IPS-11a (cell line): Measurements from ENCODE around the gene ATP8A1.
"Not testable (repeated sequence)": the region's sequence is repeated elsewhere in the genome, so short reads cannot be mapped to it uniquely, and the experiment has no call there.

Experiments used
- H3K4me3 ChIP-seq: one replicate; pipeline ENCODE4 v1.5.1; 2013; ENCODE audit warnings: low read depth, low read length, control low read depth

ATP8A1 gene

DNA sequence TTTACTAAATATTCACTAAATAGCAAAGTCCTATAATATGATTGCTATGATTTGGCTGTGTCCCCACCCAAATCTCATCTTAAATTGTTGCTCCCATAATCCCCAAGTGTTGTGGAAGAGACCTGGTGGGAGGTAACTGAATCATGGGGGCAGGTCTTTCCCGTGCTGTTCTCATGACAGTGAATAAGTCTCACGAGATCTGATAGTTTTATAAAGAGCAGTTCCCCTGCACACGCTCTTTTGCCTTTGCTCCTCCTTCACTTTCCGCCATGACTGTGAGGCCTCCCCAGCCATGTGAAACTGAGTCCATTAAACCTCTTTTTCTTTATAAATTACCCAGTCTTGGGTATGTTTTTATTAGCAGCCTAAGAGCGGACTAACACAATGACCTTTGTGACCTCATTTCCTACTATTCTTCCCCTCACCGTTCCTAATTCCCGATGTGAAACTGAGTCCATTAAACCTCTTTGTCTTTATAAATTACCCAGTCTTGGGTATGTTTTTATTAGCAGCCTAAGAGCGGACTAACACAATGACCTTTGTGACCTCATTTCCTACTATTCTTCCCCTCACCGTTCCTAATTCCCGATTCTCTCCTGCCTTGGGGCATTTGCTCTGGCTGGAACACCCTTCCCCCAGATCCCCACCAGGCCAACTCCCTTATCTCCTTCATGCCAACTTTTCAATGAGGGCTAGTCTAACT is 4.2 kb downstream of the ATP8A1 start:
- not testable (repeated sequence) for H3K4me3 ChIP-seq

DNA sequence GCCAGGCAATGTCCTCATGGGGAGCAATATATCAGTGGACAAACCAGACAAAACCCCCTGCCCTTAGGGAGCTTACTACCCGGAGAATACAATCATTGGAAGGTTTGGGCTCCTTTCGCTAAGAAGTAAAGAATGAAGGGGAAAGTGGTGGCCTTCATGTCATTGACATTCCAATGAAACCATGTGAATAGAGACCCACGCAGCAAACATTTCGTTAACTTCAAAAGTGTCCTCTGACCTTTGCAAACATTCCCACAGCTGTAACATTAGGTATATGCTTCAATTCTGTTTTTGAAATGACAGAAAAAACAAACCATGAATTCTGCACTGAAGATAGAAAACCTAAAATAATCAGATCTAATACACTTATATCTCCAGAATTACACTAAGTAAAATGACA is 7.0 kb downstream of the ATP8A1 start:
- no peak overlapping the region for H3K4me3 ChIP-seq

DNA sequence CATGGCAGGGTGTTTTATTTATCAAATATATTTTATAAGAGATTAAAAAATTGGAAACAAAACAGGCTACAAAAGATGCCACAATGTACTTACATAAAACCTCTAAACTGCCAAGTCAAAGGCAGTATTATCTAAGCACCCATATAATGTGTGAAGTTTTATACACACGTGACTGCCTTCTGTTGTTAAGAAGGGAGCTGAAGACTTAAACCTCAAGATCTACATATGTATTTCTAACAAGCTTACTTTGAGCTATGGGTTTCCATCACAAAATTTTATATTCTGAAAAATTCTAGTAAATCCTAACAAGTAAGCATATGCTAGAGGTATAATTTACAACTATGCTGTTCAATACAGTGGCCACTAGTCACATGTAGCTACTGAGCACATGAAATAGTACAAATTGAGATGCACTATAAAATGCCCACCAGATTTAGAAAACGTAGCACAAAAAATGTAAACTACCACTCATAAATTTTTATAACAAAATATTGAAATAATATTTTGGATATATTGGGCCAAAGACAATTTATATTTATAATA is 9.8 kb downstream of the ATP8A1 start:
- H3K4me3 ChIP-seq = no peak overlapping the region

DNA sequence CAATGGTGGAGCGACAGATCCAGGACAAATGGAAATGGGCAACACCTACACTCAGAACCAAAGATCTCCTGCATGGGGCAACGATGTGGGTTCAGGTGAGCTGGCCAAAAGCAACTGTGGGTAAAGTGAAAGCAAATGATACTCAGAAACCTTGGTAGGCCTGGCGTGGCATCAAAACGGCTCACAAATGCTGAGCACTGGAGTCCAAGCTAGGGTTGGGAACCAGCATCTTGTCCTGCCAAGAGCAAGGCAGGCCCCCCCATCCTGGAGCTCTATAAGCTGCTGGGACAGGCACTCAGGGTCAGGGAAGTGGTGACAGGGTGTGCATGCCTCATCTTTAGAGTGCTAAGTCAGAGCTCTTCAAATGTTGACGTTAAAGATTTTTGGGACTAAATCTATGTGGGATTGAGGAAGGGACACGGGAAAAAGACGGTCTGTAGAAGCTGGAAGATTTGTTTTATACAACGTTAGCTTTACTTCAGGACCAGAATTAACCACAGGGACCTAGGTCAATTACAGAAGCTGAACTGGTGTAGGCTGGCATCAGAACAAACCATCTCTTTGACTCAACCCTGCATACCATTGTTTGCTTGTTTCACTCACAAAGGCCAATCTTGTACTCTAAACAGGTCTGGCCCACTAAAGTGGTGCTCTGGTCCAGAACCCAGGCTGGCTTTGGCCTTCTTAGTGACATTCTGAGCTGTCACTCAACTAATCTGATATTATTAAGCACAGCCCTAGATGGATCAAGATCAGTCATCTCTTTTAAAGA is 10.7 kb downstream of the ATP8A1 start:
- no peak overlapping the region for H3K4me3 ChIP-seq

DNA sequence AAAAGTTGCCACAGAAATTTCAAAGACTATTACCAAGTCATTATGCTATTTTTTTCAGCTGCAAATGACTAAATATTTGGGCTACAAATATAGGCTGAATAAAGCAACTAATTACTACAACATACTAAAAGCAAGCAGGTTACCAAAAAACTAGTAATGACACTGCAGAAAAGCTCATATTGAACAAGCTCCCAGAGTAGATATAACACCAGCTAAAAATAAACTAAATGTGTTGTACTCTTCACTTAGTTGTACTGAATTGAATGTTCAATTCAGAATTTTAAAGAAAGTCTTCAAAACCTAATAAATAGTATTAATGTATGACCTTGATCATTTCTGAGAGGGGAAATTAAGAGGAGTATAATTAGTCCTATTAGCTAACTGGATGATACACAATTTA is 12.0 kb downstream of the ATP8A1 start:
- no peak overlapping the region for H3K4me3 ChIP-seq

DNA sequence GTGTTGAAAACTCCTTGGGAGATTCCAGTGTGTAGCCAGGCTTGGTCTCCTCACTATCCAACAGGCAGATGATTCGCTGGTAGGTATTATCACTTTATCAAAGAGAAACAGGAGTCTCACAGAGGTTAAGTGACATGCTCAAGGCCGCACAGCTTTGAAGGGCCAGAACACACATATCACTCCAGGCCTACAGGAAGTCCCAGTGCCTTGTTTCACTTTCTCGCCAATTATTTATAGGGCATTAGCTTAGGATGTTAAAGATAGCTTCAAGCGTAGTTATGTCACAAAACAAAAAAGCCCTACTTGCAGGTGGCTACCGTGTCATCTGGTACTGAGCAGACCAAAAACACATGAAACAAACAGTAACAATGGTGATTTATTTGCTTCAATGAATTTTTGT is 13.2 kb downstream of the ATP8A1 start:
- H3K4me3 ChIP-seq = no peak overlapping the region

DNA sequence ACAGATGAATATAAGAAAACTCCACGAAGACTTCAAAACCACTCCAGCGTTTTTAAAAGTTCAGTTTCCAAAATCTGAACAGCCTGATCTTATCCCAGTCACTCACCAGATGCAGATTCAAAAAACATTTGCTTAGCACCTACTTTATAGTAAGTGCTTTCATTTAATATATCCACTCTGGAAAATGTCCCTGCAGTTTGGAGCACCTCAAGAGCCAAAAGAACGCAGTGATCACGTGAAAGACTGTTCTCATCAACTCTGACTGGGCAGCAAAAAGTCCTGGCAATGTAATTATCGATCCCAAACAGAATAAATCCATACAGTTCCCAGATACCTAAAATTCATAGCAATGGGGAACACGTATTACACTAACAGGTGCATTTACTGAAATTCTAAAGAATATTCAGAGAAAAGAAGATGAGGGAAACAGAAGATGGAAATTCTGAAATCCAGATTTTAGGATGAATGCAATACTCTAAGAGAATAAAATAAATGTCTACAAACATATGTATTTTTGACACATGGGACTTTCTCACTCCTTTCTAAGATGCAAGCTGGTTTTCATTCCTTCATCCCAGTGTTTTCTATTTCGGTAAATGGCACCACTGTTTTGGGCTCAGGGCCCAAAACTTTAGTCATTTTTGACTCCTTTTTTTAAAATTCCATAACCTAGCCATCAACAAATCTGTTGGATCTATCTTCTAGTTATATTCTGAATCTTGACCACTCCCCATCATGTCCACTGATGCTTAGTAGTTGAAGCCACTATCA is 13.9 kb downstream of the ATP8A1 start:
- no peak overlapping the region for H3K4me3 ChIP-seq

DNA sequence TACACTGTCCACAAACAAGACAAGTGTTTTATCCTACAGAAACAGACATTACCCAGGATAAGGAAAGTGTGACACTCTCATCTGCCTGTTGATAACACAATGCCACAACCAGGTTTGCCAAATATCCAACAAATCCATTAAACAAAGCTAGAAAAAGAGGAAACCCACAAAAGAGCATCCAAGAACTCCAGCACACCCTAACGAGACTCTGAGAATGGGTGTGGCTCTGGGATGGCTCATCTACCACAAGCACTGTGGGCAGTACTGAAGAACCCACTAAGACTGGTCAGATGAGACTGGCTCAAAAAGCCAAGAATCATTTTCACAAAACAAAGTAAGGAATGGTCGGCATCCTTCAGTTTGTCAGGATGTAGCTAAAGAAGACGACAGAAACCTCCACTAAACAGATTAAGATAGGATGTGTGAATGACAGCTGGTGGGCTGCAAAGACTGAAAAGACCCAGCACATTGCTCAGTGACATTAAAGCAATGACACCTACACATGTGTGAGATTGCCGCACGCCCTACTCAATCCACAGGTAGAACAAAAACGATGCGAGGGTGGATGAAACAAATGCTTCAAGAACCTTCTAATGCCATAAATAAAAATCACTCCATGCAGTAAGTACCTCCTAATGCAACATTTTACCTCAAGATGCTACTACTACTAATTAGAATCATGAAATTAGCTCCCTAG is 14.7 kb downstream of the ATP8A1 start:
- H3K4me3 ChIP-seq = no peak overlapping the region

DNA sequence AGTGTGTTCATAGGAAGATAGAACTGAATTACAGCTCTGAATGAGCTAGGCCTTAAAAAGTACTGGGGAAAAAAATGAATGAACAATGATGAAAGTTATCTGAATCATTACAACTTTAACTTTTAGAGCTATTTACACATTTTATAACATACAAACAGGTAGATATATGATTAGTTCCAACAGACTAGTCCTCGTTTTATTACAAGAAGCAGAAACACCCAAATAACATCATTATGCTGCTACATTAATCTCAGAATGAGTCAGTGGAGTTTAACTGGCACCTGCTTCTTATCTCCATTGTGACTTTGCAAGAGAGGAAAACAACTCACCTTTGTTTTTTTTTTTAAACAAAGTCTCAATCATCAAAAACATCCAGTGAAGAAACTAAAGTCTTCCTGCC is 15.2 kb downstream of the ATP8A1 start:
- no peak overlapping the region for H3K4me3 ChIP-seq

DNA sequence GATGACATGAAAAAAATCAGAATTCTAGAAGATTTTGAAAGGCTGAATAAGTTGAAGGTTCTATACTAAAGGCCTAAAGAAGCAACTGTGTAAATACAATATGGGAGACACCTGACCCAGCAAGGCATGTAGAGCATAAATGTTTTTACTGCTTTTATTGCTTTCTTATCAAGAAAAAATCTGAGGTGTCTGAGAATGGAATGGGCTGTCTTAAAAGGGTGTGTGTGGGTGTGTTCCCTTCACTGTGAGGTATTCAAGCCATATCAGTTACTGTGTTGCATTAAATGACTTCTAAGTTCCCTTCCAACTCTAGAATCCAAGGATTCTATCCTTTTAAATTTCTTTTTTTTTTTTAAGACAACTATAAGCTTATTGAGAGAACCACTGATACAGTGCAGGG is 15.7 kb downstream of the ATP8A1 start:
- no peak overlapping the region for H3K4me3 ChIP-seq

DNA sequence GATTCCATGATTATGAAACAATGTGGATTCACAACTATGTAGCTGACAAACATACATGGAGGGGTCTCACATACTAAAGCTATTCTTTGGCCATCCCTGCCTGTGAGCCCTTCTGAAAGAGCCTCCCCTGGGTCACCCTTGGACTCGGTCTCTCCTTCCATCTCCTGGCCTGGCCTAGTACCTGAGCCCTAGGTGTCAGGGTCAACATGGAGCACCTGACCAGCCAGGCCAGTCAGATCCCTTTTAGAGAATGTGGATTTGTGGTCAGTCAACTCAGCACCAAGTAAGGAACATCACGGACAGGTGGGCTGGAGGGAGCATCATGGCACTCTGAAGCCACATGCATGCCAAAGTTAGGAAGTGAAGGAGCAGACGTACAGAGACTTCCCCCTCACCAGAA is 16.3 kb downstream of the ATP8A1 start:
- H3K4me3 ChIP-seq = no peak overlapping the region

DNA sequence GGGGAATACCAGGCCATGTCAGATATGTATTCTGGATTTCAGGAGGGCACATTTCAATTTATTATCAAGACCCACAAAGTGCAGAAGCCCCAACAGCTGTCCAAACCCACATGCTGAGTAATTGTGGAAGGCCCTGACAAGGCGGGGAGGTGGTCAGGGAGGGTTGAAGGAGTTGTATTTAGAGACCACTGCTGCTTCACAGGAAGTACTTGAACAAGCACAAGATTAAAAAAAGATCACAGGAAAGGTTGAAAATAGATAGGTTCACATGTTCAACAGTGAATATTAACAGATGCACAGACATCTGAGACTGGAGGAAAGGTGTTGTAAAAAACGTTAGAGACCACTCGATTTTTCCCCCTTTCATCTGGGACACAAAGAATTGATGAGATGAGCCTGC is 17.9 kb downstream of the ATP8A1 start:
- H3K4me3 ChIP-seq = no peak overlapping the region

DNA sequence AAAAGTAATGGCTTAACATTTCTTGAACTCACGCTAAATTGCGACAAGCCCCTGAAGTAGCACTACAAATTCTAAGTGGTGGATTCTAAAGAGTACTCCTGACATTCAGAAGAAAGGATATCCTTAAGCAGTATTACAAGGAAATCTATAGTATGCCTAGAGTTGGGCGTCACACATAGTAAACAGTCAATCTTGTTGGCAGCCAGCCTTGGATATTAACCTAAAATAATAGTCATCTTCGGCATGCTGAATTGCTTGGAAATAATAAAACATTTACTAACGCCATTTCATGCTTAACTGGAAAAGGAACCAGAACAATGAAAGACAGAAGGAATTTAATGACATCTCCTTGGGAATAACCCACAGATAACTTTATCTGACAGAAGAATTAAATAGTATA is 18.6 kb downstream of the ATP8A1 start:
- H3K4me3 ChIP-seq = no peak overlapping the region

DNA sequence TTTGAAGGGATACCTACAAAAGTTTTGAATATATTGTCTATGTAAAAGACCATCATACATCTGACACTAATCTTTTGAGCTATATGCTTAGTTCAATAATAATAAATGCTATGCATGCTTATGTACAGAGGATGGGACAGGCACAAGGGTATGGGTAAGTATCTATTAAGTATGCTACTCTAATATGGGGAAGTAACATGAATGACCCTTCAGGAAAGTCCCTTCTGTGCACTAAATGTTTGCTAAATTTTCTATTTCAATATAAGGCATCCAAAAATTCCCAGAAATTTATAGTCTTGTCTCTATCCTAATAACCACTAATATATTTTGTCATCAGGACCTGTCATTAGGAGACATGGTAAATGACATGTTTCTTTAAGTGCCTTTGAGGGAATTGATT is 19.0 kb downstream of the ATP8A1 start:
- no peak overlapping the region for H3K4me3 ChIP-seq

DNA sequence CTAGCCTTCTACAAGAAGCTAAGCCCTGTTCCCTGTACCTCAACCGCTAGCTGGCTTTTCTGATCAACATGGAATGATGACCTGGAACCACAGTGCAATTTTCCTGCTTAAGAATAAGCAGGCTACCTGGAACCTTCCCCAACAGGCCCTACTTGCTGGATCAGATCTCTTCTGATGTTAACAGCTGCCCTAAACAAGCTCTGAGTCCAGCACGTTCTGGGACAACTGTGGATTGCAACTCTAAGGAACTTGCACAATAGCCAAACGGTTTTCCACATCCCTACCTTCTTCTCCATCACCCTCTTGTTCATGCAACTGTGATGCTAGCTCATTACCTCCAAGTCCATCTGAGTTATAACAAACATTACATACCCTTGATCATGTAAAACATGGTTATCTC is 19.8 kb downstream of the ATP8A1 start:
- no peak overlapping the region for H3K4me3 ChIP-seq

DNA sequence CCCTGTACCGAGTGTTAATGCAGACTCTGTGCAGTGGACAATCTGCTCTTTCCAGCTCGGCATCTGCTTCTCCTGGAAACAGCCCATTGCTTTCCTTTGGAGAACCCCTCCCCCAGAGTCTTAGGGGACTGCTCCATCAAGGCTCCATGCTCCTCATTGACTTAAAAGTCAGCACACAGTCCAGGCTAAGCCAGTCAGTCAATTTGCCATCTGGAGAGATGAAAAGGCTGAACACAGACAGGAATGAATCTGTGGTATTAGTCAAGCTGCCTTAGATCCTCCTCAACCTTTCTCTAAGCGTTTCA is 20.3 kb downstream of the ATP8A1 start:
- no peak overlapping the region for H3K4me3 ChIP-seq

DNA sequence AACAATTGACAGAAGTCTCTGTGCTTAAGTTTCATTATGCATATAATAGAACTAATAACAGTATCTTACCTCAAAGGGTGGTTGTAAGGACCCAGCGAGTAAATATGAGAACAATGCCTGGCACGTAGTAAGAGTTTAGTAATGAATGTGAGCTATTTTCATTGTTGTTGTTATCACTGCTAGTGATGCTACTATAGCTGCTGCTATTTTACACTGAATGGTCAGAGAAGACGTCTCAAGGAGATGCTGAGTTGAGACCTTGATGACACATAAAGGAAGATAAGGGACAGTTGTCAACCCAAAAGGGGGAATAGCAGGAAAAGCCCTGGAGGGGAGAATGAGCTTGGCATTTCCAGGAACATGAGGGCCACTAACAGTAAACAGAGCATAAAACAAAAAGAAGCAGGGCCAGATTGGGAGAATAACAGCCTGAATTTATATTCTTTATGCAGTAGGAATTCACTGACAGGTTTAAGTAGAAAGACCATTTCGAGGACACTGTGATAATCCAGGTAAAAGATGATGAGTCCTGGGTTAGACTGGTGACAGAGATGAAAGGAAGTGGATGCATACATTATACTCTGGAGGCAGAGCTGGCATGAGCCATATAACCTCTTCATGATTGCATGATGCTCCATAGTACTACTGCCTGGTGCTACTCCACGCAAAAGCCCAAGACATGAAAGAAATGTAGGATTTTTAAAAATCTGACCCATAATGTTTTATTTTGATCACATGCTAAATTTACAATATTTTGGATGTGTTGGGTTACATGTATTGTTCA is 23.1 kb downstream of the ATP8A1 start:
- H3K4me3 ChIP-seq = no peak overlapping the region

DNA sequence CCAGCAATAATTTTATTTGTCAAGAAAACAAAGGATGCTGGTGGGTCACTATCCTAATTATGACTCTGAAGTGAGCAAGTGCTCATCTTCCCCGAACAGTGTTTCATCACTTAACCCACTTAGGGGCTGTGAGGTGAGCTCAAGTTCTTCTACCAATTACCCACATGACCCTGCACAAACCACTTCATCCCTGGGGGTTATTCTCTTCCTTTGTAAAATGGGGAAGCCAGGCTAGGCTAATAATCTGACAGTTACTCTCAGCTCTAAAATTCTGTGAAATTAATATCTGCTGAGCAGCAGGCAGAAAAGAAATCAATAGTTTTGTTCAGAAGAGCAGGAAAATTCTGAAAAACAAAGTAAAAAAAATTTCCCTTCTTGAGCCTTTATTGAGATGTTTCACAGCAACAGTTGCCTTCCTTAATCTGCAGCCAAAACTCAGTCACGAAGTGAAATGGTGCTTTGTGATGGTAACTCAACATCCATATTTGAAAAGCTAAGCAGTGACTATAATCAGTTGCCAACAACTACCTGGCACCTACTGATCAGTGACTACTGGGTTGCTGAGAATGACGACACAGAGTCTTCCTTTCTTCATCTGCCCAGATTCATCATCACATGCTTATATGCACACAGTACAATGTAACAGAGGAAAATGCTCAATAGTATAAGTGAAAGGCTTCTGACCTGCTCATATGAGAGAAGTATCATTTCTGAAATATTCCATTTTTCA is 24.1 kb downstream of the ATP8A1 start:
- no peak overlapping the region for H3K4me3 ChIP-seq

DNA sequence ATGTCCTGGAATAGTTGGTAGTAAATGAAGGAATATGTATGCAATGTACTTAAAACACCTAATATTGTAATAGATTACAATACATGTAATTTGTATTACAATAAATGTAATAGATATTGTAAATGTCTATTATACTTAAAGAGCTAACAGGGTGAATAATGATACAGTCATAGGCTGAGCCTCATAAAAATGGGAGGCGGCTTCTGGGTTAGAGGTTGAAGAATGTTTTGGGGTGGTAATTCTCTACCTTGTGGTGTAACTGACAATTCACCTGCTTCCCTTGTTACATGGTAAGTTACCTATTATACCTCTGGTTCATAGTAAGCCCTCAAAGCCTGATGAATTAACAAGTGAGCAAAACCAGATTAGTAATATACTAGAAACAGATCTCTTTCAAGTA is 26.0 kb downstream of the ATP8A1 start:
- H3K4me3 ChIP-seq = no peak overlapping the region

DNA sequence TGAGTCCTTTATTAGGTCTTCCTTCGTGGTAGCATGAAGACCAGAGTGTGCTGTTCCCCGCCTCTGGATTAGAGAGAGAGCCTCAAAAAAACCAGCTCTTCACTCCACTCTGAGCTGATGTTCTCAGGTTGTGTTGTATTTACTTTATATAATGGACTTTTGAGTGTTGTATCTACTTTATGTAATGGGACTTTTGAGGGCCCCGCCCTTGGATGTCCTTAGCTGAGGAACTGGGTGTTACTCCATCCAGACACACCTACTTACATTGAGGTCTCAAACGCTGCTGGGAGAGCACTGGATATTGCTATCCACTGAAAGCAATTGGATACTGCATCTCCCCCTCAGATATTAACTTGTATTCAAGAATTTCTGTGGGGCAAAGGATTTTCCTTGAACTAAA is 28.2 kb downstream of the ATP8A1 start:
- no peak overlapping the region for H3K4me3 ChIP-seq
